Endothelial cell of umbilical vein (primary cell): ENCODE results near the gene MPZ.

ENCODE experiments used
- GATA2 ChIP-seq: IDR thresholded peaks from 2 replicates; pipeline ENCODE4 v1.7.0; 2011; ENCODE audit warnings: low read depth, mild to moderate bottlenecking, moderate library complexity, mixed read lengths, low read length; ENCODE audit not compliant: insufficient read length, insufficient read depth
- JUN ChIP-seq: IDR thresholded peaks from 2 replicates; pipeline ENCODE4 v1.6.1; 2011; ENCODE audit warnings: borderline replicate concordance, low read depth; ENCODE audit not compliant: insufficient read length, insufficient read depth
- POLR2A ChIP-seq: IDR thresholded peaks from 2 replicates; pipeline ENCODE4 v1.6.1; 2012; ENCODE audit warnings: low read depth, mild to moderate bottlenecking, control low read depth, low read length
- TF ChIP-seq, protein P1 (sequence below), 2 donors: IDR thresholded peaks; 1 replicate in 1 of 2; 2 replicates in 1 of 2; pipeline ENCODE4 v1.5.1; 2011; ENCODE audit warnings: low read length in 2 of 2, mild to moderate bottlenecking in 2 of 2, moderate library complexity in 2 of 2, control low read depth in 1 of 2, inconsistent platforms in 1 of 2, low read depth in 1 of 2; ENCODE audit not compliant: insufficient read depth in 1 of 2; ENCODE audit errors: extremely low read depth in 1 of 2

DNA sequence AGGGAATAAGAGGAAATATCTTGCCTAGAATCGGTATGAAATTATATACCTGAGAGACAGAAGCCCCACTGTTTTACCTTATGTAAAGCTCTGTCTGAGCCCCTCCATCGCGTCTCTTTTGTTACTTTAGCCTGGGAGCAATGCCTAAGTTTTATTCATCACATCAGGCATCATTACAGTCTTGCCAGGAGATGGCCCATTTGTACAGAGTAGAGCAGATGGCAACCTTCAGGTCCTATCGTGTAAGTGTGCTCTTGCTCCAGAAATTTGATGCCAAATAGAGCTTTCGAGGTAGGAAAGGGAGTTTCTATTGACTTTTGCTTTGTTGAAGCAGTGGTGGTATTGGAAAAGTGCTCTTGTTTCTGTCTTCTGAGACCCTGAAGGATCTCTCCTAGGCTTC is 33.1 kb upstream of the MPZ start:
- TF ChIP-seq, protein P1, sequence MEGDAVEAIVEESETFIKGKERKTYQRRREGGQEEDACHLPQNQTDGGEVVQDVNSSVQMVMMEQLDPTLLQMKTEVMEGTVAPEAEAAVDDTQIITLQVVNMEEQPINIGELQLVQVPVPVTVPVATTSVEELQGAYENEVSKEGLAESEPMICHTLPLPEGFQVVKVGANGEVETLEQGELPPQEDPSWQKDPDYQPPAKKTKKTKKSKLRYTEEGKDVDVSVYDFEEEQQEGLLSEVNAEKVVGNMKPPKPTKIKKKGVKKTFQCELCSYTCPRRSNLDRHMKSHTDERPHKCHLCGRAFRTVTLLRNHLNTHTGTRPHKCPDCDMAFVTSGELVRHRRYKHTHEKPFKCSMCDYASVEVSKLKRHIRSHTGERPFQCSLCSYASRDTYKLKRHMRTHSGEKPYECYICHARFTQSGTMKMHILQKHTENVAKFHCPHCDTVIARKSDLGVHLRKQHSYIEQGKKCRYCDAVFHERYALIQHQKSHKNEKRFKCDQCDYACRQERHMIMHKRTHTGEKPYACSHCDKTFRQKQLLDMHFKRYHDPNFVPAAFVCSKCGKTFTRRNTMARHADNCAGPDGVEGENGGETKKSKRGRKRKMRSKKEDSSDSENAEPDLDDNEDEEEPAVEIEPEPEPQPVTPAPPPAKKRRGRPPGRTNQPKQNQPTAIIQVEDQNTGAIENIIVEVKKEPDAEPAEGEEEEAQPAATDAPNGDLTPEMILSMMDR (IDR thresholded peaks at IDR 0.05; ENCODE audit: extremely low read depth in 1 of 2, insufficient read depth in 1 of 2, low read depth in 1 of 2, low read length in 2 of 2) = no peak
- TF ChIP-seq POLR2A (no peak), JUN (no peak), GATA2 (no peak)
